ENCODE results near the gene BACH2. TPM values are rescaled to one million over a fixed set of nuclear protein-coding genes. Genes with fewer than 3 reads are reported as not detected.

BACH2 gene
- total and polyA plus RNA-seq, 2 of the 8 experiments (the other 6 are each of a cell fraction or from before 2014, with no cell fraction given): 1.9 to 5.9 TPM

- TF ChIP-seq, protein P1, sequence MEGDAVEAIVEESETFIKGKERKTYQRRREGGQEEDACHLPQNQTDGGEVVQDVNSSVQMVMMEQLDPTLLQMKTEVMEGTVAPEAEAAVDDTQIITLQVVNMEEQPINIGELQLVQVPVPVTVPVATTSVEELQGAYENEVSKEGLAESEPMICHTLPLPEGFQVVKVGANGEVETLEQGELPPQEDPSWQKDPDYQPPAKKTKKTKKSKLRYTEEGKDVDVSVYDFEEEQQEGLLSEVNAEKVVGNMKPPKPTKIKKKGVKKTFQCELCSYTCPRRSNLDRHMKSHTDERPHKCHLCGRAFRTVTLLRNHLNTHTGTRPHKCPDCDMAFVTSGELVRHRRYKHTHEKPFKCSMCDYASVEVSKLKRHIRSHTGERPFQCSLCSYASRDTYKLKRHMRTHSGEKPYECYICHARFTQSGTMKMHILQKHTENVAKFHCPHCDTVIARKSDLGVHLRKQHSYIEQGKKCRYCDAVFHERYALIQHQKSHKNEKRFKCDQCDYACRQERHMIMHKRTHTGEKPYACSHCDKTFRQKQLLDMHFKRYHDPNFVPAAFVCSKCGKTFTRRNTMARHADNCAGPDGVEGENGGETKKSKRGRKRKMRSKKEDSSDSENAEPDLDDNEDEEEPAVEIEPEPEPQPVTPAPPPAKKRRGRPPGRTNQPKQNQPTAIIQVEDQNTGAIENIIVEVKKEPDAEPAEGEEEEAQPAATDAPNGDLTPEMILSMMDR (IDR thresholded peaks at IDR 0.05; ENCODE audit: control extremely low read depth in 1 of 3, insufficient read depth in 1 of 3, low read depth in 1 of 3, low read length in 3 of 3): no peak
- TF ChIP-seq CREB1 (IDR thresholded peaks at IDR 0.05) (no peak), TCF12 (IDR thresholded peaks at IDR 0.05; ENCODE audit: low read depth, low read length) (no peak), SAP30 (IDR thresholded peaks at IDR 0.05; ENCODE audit: insufficient read depth, insufficient replicate concordance, low read length) (no peak), SP4 (IDR thresholded peaks at IDR 0.05; ENCODE audit: low read length) (no peak)
Measured at GRCh38 chr6:89980353-89980752, 316.3 kb downstream of the BACH2 start (continued).
